Neural progenitor cell (in vitro differentiated cells): ENCODE data around the gene ARAF.

Experiments
- CTCF ChIP-seq: fragments of 200-600 bp; sonication (generic); IDR thresholded peaks from 2 replicates; pipeline ENCODE4 v1.5.1; 2017; ENCODE audit warnings: antibody characterized with exemption, mild to moderate bottlenecking
- EZH2 ChIP-seq: fragments of 200-600 bp; sonication (generic); IDR thresholded peaks from 2 replicates; pipeline ENCODE4 v1.6.1; 2017; ENCODE audit warnings: antibody characterized with exemption, mild to moderate bottlenecking, moderate library complexity
- EZH2phosphoT487 ChIP-seq: fragments of 200-600 bp; sonication (generic); IDR thresholded peaks from 2 replicates; pipeline ENCODE4 v1.6.1; 2017; ENCODE audit warnings: antibody characterized with exemption

- TF ChIP-seq EZH2 (no peak), CTCF (no peak), EZH2phosphoT487 (no peak)
Observed at GRCh38 chrX:47611926-47612325, 50.9 kb downstream of the ARAF start.
